Transverse colon (tissue), 3 donors: Measurements from ENCODE around the gene MAP4.
"Not testable (repeated sequence)": the region's sequence is repeated elsewhere in the genome, so short reads cannot be mapped to it uniquely, and the experiment has no call there.

Experiments used
- CTCF ChIP-seq, 5 experiments: fragments of 200-600 bp in 3 of 5; fragments of 450-650 bp in 2 of 5; sonication (generic) in 3 of 5; IDR thresholded peaks; 1 replicate in 2 of 5; 2 replicates in 3 of 5; pipeline ENCODE4 v1.5.1; 2016 to 2017; ENCODE audit warnings: antibody characterized with exemption in 5 of 5, inconsistent platforms in 3 of 5, mild to moderate bottlenecking in 2 of 5, moderate library complexity in 1 of 5
- POLR2A ChIP-seq: fragments of 450-650 bp; IDR thresholded peaks from one replicate; pipeline ENCODE4 v1.6.1; 2016; ENCODE audit warnings: antibody characterized with exemption, mild to moderate bottlenecking, moderate library complexity

- TF ChIP-seq CTCF (IDR thresholded peaks at IDR 0.05); POLR2A: not testable (repeated sequence)
These were observed 8.2 kb downstream of the MAP4 start for GRCh38 chr3:48008066-48008465.
